DND-41 (cell line): ENCODE results near the gene LMO4.

Experiments used
- EZH2 ChIP-seq: IDR thresholded peaks from 3 replicates; pipeline ENCODE4 v1.6.1; 2012; ENCODE audit warnings: borderline replicate concordance, low read depth, mild to moderate bottlenecking, moderate library complexity, low read length, inconsistent platforms; ENCODE audit not compliant: severe bottlenecking
- TF ChIP-seq, protein P1 (sequence below): IDR thresholded peaks from 2 replicates; pipeline ENCODE4 v1.5.1; 2012; ENCODE audit warnings: borderline replicate concordance, low read length, moderate library complexity, mild to moderate bottlenecking; ENCODE audit not compliant: poor library complexity, severe bottlenecking; ENCODE audit errors: extremely low read depth

DNA sequence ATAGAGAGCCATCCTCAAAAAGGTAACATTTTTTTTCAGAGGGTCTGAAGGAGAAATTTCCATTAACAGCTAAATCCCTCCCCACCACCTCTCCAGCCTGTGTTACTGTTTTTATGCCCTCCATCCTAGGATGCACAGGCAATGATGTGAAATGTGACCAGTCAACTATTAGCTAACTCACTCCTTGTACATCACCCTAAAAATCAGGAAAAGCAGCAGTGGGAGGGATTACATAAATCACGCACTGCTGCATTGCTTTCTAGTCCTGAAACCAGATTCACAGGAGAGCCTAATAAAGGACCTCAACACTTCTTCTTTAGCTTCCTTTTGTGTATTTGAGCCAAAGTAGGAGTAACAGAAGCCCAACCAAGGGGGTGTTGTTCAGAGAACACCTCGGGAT lies 66.3 kb downstream of the LMO4 start:
- TF ChIP-seq EZH2: no peak
- TF ChIP-seq, protein P1, sequence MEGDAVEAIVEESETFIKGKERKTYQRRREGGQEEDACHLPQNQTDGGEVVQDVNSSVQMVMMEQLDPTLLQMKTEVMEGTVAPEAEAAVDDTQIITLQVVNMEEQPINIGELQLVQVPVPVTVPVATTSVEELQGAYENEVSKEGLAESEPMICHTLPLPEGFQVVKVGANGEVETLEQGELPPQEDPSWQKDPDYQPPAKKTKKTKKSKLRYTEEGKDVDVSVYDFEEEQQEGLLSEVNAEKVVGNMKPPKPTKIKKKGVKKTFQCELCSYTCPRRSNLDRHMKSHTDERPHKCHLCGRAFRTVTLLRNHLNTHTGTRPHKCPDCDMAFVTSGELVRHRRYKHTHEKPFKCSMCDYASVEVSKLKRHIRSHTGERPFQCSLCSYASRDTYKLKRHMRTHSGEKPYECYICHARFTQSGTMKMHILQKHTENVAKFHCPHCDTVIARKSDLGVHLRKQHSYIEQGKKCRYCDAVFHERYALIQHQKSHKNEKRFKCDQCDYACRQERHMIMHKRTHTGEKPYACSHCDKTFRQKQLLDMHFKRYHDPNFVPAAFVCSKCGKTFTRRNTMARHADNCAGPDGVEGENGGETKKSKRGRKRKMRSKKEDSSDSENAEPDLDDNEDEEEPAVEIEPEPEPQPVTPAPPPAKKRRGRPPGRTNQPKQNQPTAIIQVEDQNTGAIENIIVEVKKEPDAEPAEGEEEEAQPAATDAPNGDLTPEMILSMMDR: no peak
